B cell (primary cell): ENCODE data around the gene FCER2. TPM values are rescaled to one million over a fixed set of nuclear protein-coding genes. Genes with fewer than 3 reads are reported as not detected.

Source experiments
- ATAC-seq: fragments of 200-7000 bp; cut with Tn5 transposase; one replicate; pipeline ENCODE4 v1.10.0; 2021; ENCODE audit warnings: low read depth, mild to moderate bottlenecking, moderate number of reproducible peaks, moderate library complexity
- CTCF ChIA-PET: fragments of 350-600 bp; sonication (Branson Sonifier 250); formaldehyde crosslinking; loops from one replicate; lab custom pipeline; 2021; ENCODE audit warnings: antibody characterized with exemption, inconsistent platforms; lab: Charles Lee
- POLR2A ChIA-PET: fragments of 350-600 bp; sonication (Branson Sonifier 250); formaldehyde crosslinking; loops from one replicate; lab custom pipeline; 2021; ENCODE audit warnings: antibody characterized with exemption; lab: Charles Lee
- DNase-seq: peaks from one replicate; pipeline ENCODE4 v3.0.0; 2013
- H2AFZ ChIP-seq: 2 replicates; pipeline ENCODE4 v1.6.1; 2012; ENCODE audit warnings: mild to moderate bottlenecking, low read depth, low read length; ENCODE audit not compliant: insufficient read depth, poor library complexity, severe bottlenecking
- H3K27ac ChIP-seq, 2 donors: 1 replicate in 1 of 2; 2 replicates in 1 of 2; pipeline ENCODE4 v1.5.1; 2012 to 2013; ENCODE audit warnings: low read length in 2 of 2, mild to moderate bottlenecking in 2 of 2, moderate library complexity in 1 of 2
- H3K27me3 ChIP-seq, 4 experiments: fragments of 200-600 bp in 1 of 4; sonication (generic) in 1 of 4; replicated peaks in 1 of 4; 1 replicate in 2 of 4; 2 replicates in 2 of 4; pipeline versions ENCODE4 v1.6.1 to v1.7.0; 2013 to 2016; ENCODE audit warnings: low read length in 3 of 4, mild to moderate bottlenecking in 2 of 4, mixed read lengths in 1 of 4, moderate library complexity in 1 of 4; ENCODE audit not compliant: insufficient read depth in 4 of 4, control insufficient read depth in 3 of 4; ENCODE audit errors: control extremely low read depth in 1 of 4
- H3K36me3 ChIP-seq, 2 experiments: replicated peaks in 1 of 2; 1 replicate in 1 of 2; 2 replicates in 1 of 2; pipeline versions ENCODE4 v1.6.1 to v1.7.1; 2013; ENCODE audit warnings: low read length in 1 of 2; ENCODE audit not compliant: insufficient read depth in 2 of 2, control insufficient read depth in 1 of 2; ENCODE audit errors: control extremely low read depth in 1 of 2, extremely low read depth in 1 of 2
- H3K4me1 ChIP-seq, 2 donors: fragments of 200-600 bp in 1 of 2; sonication (generic) in 1 of 2; 1 replicate in 1 of 2; 2 replicates in 1 of 2; pipeline versions ENCODE4 v1.5.1 to v1.6.1; 2013 to 2017; ENCODE audit warnings: low read length in 2 of 2; ENCODE audit not compliant: control insufficient read depth in 2 of 2, insufficient read depth in 2 of 2
- H3K4me2 ChIP-seq: replicated peaks from 2 replicates; pipeline ENCODE3; 2012; ENCODE audit warnings: mild to moderate bottlenecking, low read depth, low read length; ENCODE audit not compliant: poor library complexity, severe bottlenecking
- H3K4me3 ChIP-seq, 5 experiments: fragments of 200-600 bp in 1 of 5; sonication (generic) in 1 of 5; 1 replicate in 3 of 5; 2 replicates in 2 of 5; pipeline versions ENCODE4 v1.5.1 to v1.7.0; 2011 to 2016; ENCODE audit warnings: low read length in 4 of 5, mild to moderate bottlenecking in 4 of 5, low read depth in 2 of 5, control low read depth in 1 of 5, moderate library complexity in 1 of 5; ENCODE audit not compliant: insufficient read depth in 1 of 5; ENCODE audit errors: control extremely low read depth in 1 of 5, extremely low read depth in 1 of 5
- H3K79me2 ChIP-seq: fragments of 200-600 bp; sonication (generic); one replicate; pipeline ENCODE4 v1.6.0; 2016; ENCODE audit warnings: low read length; ENCODE audit not compliant: control insufficient read depth, insufficient read depth
- H3K9ac ChIP-seq: fragments of 200-600 bp; sonication (generic); 2 replicates; pipeline ENCODE4 v1.6.1; 2017; ENCODE audit warnings: mild to moderate bottlenecking, low read length, moderate library complexity
- H3K9me3 ChIP-seq, 3 donors: one replicate each; pipeline versions ENCODE4 v1.6.1 to v1.7.1; 2013; ENCODE audit warnings: low read length in 2 of 3; ENCODE audit not compliant: control insufficient read depth in 2 of 3, insufficient read depth in 1 of 3; ENCODE audit errors: control extremely low read depth in 1 of 3
- H4K20me1 ChIP-seq: 2 replicates; pipeline ENCODE4 v1.6.0; 2012; ENCODE audit warnings: mild to moderate bottlenecking, low read length; ENCODE audit not compliant: insufficient read depth, control insufficient read depth, poor library complexity, severe bottlenecking
- H3K27ac Mint-ChIP-seq: one replicate; pipeline ENCODE4 v1.8.0; 2021; ENCODE audit warnings: mixed read lengths
- H3K27me3 Mint-ChIP-seq: one replicate; pipeline ENCODE4 v1.8.0; 2021; ENCODE audit warnings: mixed read lengths
- H3K4me1 Mint-ChIP-seq: one replicate; pipeline ENCODE4 v1.8.0; 2021; ENCODE audit warnings: mixed read lengths
- H3K4me3 Mint-ChIP-seq: one replicate; pipeline ENCODE4 v1.8.0; 2021; ENCODE audit warnings: mixed read lengths
- H3K9me3 Mint-ChIP-seq: one replicate; pipeline ENCODE4 v1.8.0; 2022; ENCODE audit warnings: mixed read lengths; ENCODE audit not compliant: insufficient read depth
- CTCF ChIP-seq: fragments of 200-600 bp; IDR thresholded peaks from one replicate; pipeline ENCODE4 v1.8.0; 2022; ENCODE audit warnings: antibody characterized with exemption, mild to moderate bottlenecking
- EZH2 ChIP-seq: IDR thresholded peaks from 2 replicates; pipeline ENCODE4 v1.6.1; 2012; ENCODE audit warnings: borderline replicate concordance, low read depth, mild to moderate bottlenecking, moderate library complexity, low read length; ENCODE audit not compliant: insufficient read depth, poor library complexity, severe bottlenecking
- WGBS: methylation state at CpG from one replicate; pipeline ENCODE4 v1.1.5; 2013; ENCODE audit warnings: missing lambda C conversion rate; ENCODE audit not compliant: insufficient coverage; 5-methylcytosine and 5-hydroxymethylcytosine counted together
- intact Hi-C: fragments of 100-400 bp; cut with micrococcal nuclease; formaldehyde crosslinking; loops from one replicate; pipeline ENCODE4 v1.10.0; 2022
- polyA plus RNA-seq: library from polyadenylated mRNA; depleted of rRNA; stranded (reverse); fragments of >200 nt; gene quantifications from 2 replicates; pipeline ENCODE4 v1.2.3, GENCODE V29; 2012
- total RNA-seq, 2 donors: library from RNA; stranded (reverse); fragments of 120-200 nt in 1 of 2; gene quantifications; 1 replicate in 1 of 2; 2 replicates in 1 of 2; pipeline versions ENCODE4 v1.2.3 to v1.2.4, GENCODE V29; 2013 to 2022

The FCER2 gene
- total and polyA plus RNA-seq, 2 donors (not counting 1 experiment from before 2014, with no cell fraction given), result 17.1 to 419 TPM

- ChIA-PET CTCF (interaction anchor here (0.7 to 3.1 kb wide), 5 partner anchors 56 to 180 kb away, joined by 3 to 11 read pairs (median 4); partner anchors contain the start of genes MCEMP1 and TRAPPC5), POLR2A (interaction anchor here (0.7 to 1.4 kb wide), 3 partner anchors 38 to 583 kb away, joined by 3 to 9 read pairs (median 3); partner anchors contain the start of gene FCER2)
- no peak for TF ChIP-seq EZH2
- TF ChIP-seq CTCF, result no peak
- Histone ChIP-seq H4K20me1 (no peaks in the 10 kb centered on the region), H3K4me2 (no peak overlapping the region), H3K79me2 (no peaks in the 10 kb centered on the region), H3K36me3 (no peaks in the 10 kb centered on the region), H3K4me1 (peaks cover 28 to 30% of the 10 kb centered on the region in 2 donors), H3K9ac (no peak overlapping the region), H3K9me3 (peaks cover 2 to 4% (median 3%) of the 10 kb centered on the region in 3 donors), H2AFZ (no peak overlapping the region), H3K27me3 (peaks cover 0 to 5% (median 0%) of the 10 kb centered on the region in 4 experiments), H3K27ac (no peak overlapping the region), H3K4me3 (no peak overlapping the region)
- DNase-seq, result peak; percentile 43
- peak; percentile 88 for ATAC-seq
- H3K27ac Mint-ChIP-seq, result no peak overlapping the region
- peak overlapping the region; percentile 30 for H3K4me3 Mint-ChIP-seq
- intact Hi-C loops, result loop anchor here (2.0 to 5.0 kb wide), 2 partner anchors 25 to 54 kb away; no protein-coding TSS in a partner anchor
- no peaks in the 10 kb centered on the region for H3K9me3 Mint-ChIP-seq
- peaks cover 8% of the 10 kb centered on the region for H3K27me3 Mint-ChIP-seq
- peaks cover 52% of the 10 kb centered on the region for H3K4me1 Mint-ChIP-seq
- WGBS, result 69% methylated on average over 2 of the region's 2 CpGs
These were observed 41.5 kb upstream of the FCER2 start for GRCh38 chr19:7743425-7743841.

GRCh38 chr19:7742991-7743390, 41.1 kb upstream of the FCER2 start:
- WGBS, result 83% methylated on average over 11 of the region's 11 CpGs
- POLR2A ChIA-PET, result interaction anchor here (0.8 kb wide), 1 partner anchor 397 kb away, joined by 3 read pairs; no protein-coding TSS in a partner anchor

More at GRCh38 chr19:7742991-7743390, 41.1 kb upstream of the FCER2 start:
- H2AFZ ChIP-seq, result no peak overlapping the region
- Mint-ChIP-seq H3K27me3 (peaks cover 8% of the 10 kb centered on the region), H3K9me3 (no peaks in the 10 kb centered on the region), H3K4me1 (peaks cover 52% of the 10 kb centered on the region), H3K27ac (no peak overlapping the region), H3K4me3 (peak overlapping the region; percentile 30)
- peaks cover 0 to 1% (median 0%) of the 10 kb centered on the region in 4 experiments for H3K27me3 ChIP-seq
- ATAC-seq, result no peak
- H3K9ac ChIP-seq, result no peak overlapping the region
- no peak overlapping the region for H3K4me2 ChIP-seq
- intact Hi-C loops, result loop anchor here (2.0 to 5.0 kb wide), 2 partner anchors 24 to 54 kb away; no protein-coding TSS in a partner anchor
- H3K9me3 ChIP-seq, result peaks cover 0 to 3% (median under 1%) of the 10 kb centered on the region in 3 donors
- no peak for DNase-seq
- no peaks in the 10 kb centered on the region for H3K36me3 ChIP-seq
- TF ChIP-seq CTCF (no peak), EZH2 (no peak)
- no peaks in the 10 kb centered on the region for H3K79me2 ChIP-seq
- H4K20me1 ChIP-seq, result no peaks in the 10 kb centered on the region
- H3K4me3 ChIP-seq, result no peak overlapping the region
- H3K27ac ChIP-seq, result no peak overlapping the region
- CTCF ChIA-PET, result interaction anchor here (0.6 to 3.1 kb wide), 5 partner anchors 57 to 275 kb away, joined by 3 to 11 read pairs (median 3); partner anchors contain the start of gene TRAPPC5
- peaks cover 28 to 29% of the 10 kb centered on the region in 2 donors for H3K4me1 ChIP-seq
